ENCODE results near the gene SPSB3.

Gene SPSB3

DNA sequence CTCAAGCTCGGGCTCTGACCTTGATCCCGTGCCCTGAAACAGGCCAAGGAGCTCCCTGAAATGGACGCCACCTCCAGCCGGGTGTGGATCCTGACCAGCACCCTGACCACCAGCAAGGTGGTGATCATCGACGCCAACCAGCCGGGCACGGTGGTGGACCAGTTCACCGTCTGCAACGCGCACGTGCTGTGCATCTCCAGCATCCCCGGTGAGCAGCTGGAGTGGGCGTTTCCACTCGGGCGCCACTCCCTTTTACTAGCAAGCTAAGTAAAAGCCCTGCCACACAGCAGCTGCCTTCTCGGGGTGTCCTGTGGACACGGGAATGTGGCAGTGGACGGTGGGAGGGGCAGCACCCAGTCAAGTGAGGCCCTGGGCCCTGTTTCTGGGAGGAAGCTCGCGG, 17.4 kb downstream of the SPSB3 start:
- H3K27me3 ChIP-seq (ENCODE audit: control insufficient read depth in 5 of 5, insufficient read depth in 4 of 5, low read length in 5 of 5) = no peaks in the 10 kb centered on the region
- no peak overlapping the region for H3K9ac ChIP-seq (ENCODE audit: low read length in 5 of 5)
- no peak overlapping the region for H3K4me3 ChIP-seq (ENCODE audit: low read depth in 1 of 5, low read length in 5 of 5)
- no peak overlapping the region for H3K27ac ChIP-seq (ENCODE audit: low read depth, low read length)
- peaks cover 0 to 5% (median 3%) of the 10 kb centered on the region in 5 donors for H3K4me1 ChIP-seq (ENCODE audit: control insufficient read depth in 5 of 5, insufficient read depth in 5 of 5, low read length in 5 of 5)
- H3K36me3 ChIP-seq (ENCODE audit: control insufficient read depth in 5 of 5, insufficient read depth in 5 of 5, low read length in 5 of 5) = peaks cover 0 to 91% (median 84%) of the 10 kb centered on the region in 5 donors
- no peaks in the 10 kb centered on the region for H3K9me3 ChIP-seq (ENCODE audit: control insufficient read depth in 5 of 5, low read length in 5 of 5)

DNA sequence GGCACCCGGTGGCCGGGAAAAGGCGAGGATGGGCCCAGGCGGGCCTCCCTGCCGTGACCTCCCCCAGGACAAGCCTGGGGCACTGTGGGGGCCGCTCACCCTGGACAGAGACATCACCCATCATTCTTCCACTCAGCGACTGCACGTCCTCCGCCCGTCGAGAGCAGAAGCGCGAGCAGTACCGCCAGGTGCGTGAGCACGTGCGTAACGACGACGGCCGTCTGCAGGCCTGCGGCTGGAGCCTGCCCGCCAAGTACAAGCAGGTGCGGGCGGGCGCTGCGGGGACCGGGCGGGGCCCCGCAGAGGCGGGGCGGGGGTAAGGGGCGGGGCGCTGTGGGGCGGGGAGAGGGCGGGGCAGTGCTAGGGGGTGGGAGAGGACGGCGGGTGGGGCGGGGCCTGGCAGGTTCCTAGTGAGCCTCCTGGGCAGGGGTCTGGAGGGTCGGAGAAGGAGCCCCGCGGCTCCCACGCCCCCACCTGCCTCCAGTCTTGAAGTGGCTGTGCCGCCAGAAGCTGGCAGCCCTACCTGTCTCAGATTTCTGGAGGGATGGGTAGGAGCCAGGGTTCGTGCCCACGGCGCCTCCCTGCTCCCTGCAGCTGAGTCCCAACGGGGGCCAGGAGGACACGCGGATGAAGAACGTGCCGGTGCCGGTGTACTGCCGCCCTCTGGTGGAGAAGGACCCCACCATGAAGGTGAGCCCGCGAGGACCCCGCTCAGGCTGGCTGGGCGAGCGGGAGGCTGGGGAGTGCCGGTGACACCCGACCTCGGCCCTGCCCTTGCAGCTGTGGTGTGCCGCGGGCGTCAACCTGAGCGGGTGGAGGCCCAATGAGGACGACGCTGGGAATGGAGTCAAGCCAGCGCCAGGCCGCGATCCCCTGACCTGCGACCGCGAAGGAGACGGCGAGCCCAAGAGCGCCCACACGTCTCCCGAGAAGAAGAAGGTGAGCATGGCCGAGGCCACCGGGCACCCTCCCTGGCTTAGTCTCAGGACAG, 18.6 kb downstream of the SPSB3 start:
- Histone ChIP-seq H3K4me3 (ENCODE audit: low read depth in 1 of 5, low read length in 5 of 5) (no peak overlapping the region), H3K9ac (ENCODE audit: low read length in 5 of 5) (no peak overlapping the region), H3K4me1 (ENCODE audit: control insufficient read depth in 5 of 5, insufficient read depth in 5 of 5, low read length in 5 of 5) (no peaks in the 10 kb centered on the region), H3K36me3 (ENCODE audit: control insufficient read depth in 5 of 5, insufficient read depth in 5 of 5, low read length in 5 of 5) (peaks cover 0 to 97% (median 87%) of the 10 kb centered on the region in 5 donors), H3K9me3 (ENCODE audit: control insufficient read depth in 5 of 5, low read length in 5 of 5) (no peaks in the 10 kb centered on the region), H3K27me3 (ENCODE audit: control insufficient read depth in 5 of 5, insufficient read depth in 4 of 5, low read length in 5 of 5) (no peaks in the 10 kb centered on the region), H3K27ac (ENCODE audit: low read depth, low read length) (no peak overlapping the region)

DNA sequence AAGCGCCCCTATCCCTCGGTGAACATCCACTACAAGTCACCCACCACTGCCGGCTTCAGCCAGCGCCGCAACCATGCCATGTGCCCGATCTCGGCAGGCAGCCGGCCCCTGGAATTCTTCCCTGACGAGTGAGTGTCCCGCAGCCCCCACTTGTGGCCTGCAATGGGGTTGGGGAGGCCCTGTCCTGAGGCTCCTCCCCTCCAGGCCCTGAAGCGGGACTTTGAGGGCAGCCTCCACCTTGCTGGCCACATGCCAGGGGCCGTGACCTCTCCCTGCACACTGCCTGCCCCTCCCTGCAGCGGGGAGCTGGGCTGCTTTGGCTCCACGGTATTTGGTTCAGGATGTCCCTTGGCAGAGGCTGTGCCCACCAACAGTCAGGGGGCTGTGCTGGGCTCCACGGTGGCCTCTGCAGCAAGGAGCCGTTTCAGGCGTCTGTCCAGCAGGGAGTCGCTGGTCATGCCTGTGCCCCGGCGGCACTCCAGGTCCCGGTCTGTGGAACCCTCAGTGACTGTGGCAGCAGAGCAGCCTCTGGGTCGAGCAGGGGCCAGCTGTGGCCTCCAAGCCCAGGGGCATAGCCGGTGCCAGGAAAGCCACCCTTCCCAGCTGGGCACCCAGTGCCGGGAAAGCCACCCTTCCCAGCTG, 19.4 kb downstream of the SPSB3 start:
- H3K9me3 ChIP-seq (ENCODE audit: control insufficient read depth in 5 of 5, low read length in 5 of 5) = no peaks in the 10 kb centered on the region
- no peak overlapping the region for H3K27ac ChIP-seq (ENCODE audit: low read depth, low read length)
- H3K9ac ChIP-seq (ENCODE audit: low read length in 5 of 5) = no peak overlapping the region
- H3K27me3 ChIP-seq (ENCODE audit: control insufficient read depth in 5 of 5, insufficient read depth in 4 of 5, low read length in 5 of 5) = no peaks in the 10 kb centered on the region
- no peak overlapping the region for H3K4me3 ChIP-seq (ENCODE audit: low read depth in 1 of 5, low read length in 5 of 5)
- H3K36me3 ChIP-seq (ENCODE audit: control insufficient read depth in 5 of 5, insufficient read depth in 5 of 5, low read length in 5 of 5) = peaks cover 0 to 97% (median 87%) of the 10 kb centered on the region in 5 donors
- H3K4me1 ChIP-seq (ENCODE audit: control insufficient read depth in 5 of 5, insufficient read depth in 5 of 5, low read length in 5 of 5) = no peaks in the 10 kb centered on the region

DNA sequence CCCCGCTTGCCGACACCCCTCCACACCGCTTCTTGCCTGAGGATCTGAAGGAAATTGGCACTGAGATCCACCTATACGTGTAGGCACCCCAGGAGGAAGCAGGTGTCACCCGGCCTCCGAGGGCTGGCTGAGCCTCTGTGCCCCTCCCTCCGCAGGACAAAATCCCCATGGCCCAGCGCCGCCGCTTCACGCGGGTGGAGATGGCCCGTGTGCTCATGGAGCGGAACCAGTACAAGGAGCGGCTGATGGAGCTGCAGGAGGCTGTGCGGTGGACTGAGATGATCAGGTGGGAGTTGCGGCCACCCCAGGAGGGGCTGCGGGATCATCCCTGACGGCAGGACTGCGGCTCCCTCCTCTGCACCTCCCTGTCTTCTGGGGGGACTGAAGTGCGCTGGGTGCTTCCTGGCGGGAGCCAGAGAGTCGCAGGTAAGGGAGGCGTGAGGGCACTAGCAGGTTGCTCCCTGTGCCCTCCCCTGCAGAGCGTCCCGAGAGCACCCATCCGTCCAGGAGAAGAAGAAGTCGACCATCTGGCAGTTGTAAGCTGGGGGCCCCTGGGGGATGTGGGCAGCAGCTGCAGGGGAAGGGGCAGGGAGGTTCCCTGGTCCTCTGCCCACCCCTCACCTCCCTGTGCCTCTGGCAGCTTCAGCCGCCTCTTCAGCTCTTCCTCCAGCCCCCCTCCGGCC, 20.0 kb downstream of the SPSB3 start:
- no peaks in the 10 kb centered on the region for H3K4me1 ChIP-seq (ENCODE audit: control insufficient read depth in 5 of 5, insufficient read depth in 5 of 5, low read length in 5 of 5)
- H3K9ac ChIP-seq (ENCODE audit: low read length in 5 of 5) = no peak overlapping the region
- no peaks in the 10 kb centered on the region for H3K9me3 ChIP-seq (ENCODE audit: control insufficient read depth in 5 of 5, low read length in 5 of 5)
- no peaks in the 10 kb centered on the region for H3K27me3 ChIP-seq (ENCODE audit: control insufficient read depth in 5 of 5, insufficient read depth in 4 of 5, low read length in 5 of 5)
- H3K4me3 ChIP-seq (ENCODE audit: low read depth in 1 of 5, low read length in 5 of 5) = no peak overlapping the region
- H3K36me3 ChIP-seq (ENCODE audit: control insufficient read depth in 5 of 5, insufficient read depth in 5 of 5, low read length in 5 of 5) = peaks cover 0 to 97% (median 87%) of the 10 kb centered on the region in 5 donors
- H3K27ac ChIP-seq (ENCODE audit: low read depth, low read length) = no peak overlapping the region

DNA sequence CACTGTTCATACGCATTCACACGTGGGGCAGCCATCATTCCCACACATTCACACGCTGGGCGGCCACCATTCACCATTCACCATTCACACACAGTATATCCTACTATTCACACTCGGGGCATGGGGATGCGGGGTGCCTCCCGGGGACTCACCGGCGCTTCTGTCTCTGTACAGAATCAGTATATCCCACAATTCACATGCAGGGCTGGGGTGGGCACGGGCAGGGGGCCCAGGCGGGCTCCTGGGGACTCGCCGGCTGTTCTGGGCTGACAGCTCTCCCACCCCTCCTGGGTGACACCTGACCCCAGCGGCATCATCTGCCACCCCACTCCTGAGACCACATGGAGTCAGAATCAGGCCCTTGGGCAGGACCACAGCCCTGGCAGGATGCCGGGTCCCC, 20.6 kb downstream of the SPSB3 start:
- Histone ChIP-seq H3K27ac (ENCODE audit: low read depth, low read length) (no peak overlapping the region), H3K36me3 (ENCODE audit: control insufficient read depth in 5 of 5, insufficient read depth in 5 of 5, low read length in 5 of 5) (peaks cover 0 to 94% (median 83%) of the 10 kb centered on the region in 5 donors), H3K9me3 (ENCODE audit: control insufficient read depth in 5 of 5, low read length in 5 of 5) (no peaks in the 10 kb centered on the region), H3K4me1 (ENCODE audit: control insufficient read depth in 5 of 5, insufficient read depth in 5 of 5, low read length in 5 of 5) (no peaks in the 10 kb centered on the region), H3K9ac (ENCODE audit: low read length in 5 of 5) (no peak overlapping the region), H3K4me3 (ENCODE audit: low read depth in 1 of 5, low read length in 5 of 5) (no peak overlapping the region), H3K27me3 (ENCODE audit: control insufficient read depth in 5 of 5, insufficient read depth in 4 of 5, low read length in 5 of 5) (no peaks in the 10 kb centered on the region)

DNA sequence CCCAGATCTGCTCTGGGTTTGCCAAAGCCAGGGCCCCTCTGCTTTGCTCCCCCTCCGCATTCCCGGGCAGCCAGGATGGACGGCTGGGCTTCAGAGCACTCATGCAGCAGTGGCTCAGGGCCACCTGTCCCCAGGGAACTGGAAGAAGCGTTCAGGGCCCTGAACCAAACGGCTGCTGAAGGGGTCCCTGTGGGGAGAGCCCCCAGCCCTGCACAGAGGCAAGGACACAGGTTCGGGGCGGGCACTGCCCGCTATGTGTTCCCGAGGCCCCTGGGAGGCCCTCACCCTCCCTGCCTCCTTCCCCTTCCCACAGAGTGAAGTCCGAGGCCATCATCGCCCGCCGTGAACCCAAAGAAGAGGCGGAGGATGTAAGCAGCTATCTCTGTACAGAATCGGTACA, 21.5 kb downstream of the SPSB3 start:
- H3K9me3 ChIP-seq (ENCODE audit: control insufficient read depth in 5 of 5, low read length in 5 of 5) = no peaks in the 10 kb centered on the region
- H3K9ac ChIP-seq (ENCODE audit: low read length in 5 of 5) = no peak overlapping the region
- H3K4me3 ChIP-seq (ENCODE audit: low read depth in 1 of 5, low read length in 5 of 5) = no peak overlapping the region
- no peaks in the 10 kb centered on the region for H3K27me3 ChIP-seq (ENCODE audit: control insufficient read depth in 5 of 5, insufficient read depth in 4 of 5, low read length in 5 of 5)
- peaks cover 0 to 90% (median 78%) of the 10 kb centered on the region in 5 donors for H3K36me3 ChIP-seq (ENCODE audit: control insufficient read depth in 5 of 5, insufficient read depth in 5 of 5, low read length in 5 of 5)
- no peak overlapping the region for H3K27ac ChIP-seq (ENCODE audit: low read depth, low read length)
- H3K4me1 ChIP-seq (ENCODE audit: control insufficient read depth in 5 of 5, insufficient read depth in 5 of 5, low read length in 5 of 5) = no peaks in the 10 kb centered on the region

DNA sequence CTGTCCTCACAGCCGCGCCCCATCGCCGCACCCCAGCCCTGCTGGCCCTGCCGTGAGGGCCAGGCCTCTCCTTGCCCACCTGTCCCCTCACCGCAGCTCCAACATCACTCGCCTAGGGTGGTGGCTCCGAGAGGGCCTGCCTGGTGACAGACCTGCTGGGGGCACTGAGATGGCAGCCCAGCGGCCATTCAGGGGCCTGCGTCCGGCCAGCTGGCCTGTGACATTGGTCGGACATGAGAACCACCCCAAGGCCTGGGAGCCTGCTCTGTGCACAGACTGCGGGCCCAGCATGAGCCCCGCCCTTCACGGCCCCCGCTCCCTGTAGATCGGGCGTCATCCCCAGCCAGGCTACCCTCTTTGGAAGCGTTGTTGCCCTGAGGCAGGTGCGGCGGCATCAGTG, 22.9 kb downstream of the SPSB3 start:
- Histone ChIP-seq H3K9me3 (ENCODE audit: control insufficient read depth in 5 of 5, low read length in 5 of 5) (no peaks in the 10 kb centered on the region), H3K4me1 (ENCODE audit: control insufficient read depth in 5 of 5, insufficient read depth in 5 of 5, low read length in 5 of 5) (no peaks in the 10 kb centered on the region), H3K9ac (ENCODE audit: low read length in 5 of 5) (no peak overlapping the region), H3K27ac (ENCODE audit: low read depth, low read length) (no peak overlapping the region), H3K27me3 (ENCODE audit: control insufficient read depth in 5 of 5, insufficient read depth in 4 of 5, low read length in 5 of 5) (no peaks in the 10 kb centered on the region), H3K4me3 (ENCODE audit: low read depth in 1 of 5, low read length in 5 of 5) (no peak overlapping the region), H3K36me3 (ENCODE audit: control insufficient read depth in 5 of 5, insufficient read depth in 5 of 5, low read length in 5 of 5) (peaks cover 0 to 89% (median 69%) of the 10 kb centered on the region in 5 donors)

DNA sequence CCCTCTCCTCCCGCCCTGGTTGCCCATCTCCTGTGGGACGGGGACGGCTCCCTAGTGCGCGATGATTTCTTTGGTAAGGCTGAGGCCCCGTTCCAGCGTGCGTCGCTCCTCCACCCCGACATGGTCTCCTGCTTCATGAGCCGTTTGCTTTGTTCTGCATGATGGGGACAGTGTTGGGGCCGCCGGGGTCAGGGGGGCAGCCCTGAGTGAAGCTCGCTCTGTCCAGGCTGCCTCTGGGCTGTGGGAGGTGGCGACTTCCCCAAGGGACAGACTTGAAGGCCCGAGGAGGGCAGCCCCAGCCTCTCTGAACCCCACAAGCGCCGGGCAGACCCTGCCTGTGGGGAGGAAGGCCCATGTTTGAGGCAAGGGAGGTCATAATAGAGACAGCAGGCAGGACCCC, 23.4 kb downstream of the SPSB3 start:
- no peaks in the 10 kb centered on the region for H3K9me3 ChIP-seq (ENCODE audit: control insufficient read depth in 5 of 5, low read length in 5 of 5)
- no peak overlapping the region for H3K9ac ChIP-seq (ENCODE audit: low read length in 5 of 5)
- H3K27ac ChIP-seq (ENCODE audit: low read depth, low read length) = no peak overlapping the region
- H3K4me1 ChIP-seq (ENCODE audit: control insufficient read depth in 5 of 5, insufficient read depth in 5 of 5, low read length in 5 of 5) = no peaks in the 10 kb centered on the region
- H3K36me3 ChIP-seq (ENCODE audit: control insufficient read depth in 5 of 5, insufficient read depth in 5 of 5, low read length in 5 of 5) = peaks cover 0 to 89% (median 67%) of the 10 kb centered on the region in 5 donors
- H3K27me3 ChIP-seq (ENCODE audit: control insufficient read depth in 5 of 5, insufficient read depth in 4 of 5, low read length in 5 of 5) = no peaks in the 10 kb centered on the region
- no peak overlapping the region for H3K4me3 ChIP-seq (ENCODE audit: low read depth in 1 of 5, low read length in 5 of 5)

DNA sequence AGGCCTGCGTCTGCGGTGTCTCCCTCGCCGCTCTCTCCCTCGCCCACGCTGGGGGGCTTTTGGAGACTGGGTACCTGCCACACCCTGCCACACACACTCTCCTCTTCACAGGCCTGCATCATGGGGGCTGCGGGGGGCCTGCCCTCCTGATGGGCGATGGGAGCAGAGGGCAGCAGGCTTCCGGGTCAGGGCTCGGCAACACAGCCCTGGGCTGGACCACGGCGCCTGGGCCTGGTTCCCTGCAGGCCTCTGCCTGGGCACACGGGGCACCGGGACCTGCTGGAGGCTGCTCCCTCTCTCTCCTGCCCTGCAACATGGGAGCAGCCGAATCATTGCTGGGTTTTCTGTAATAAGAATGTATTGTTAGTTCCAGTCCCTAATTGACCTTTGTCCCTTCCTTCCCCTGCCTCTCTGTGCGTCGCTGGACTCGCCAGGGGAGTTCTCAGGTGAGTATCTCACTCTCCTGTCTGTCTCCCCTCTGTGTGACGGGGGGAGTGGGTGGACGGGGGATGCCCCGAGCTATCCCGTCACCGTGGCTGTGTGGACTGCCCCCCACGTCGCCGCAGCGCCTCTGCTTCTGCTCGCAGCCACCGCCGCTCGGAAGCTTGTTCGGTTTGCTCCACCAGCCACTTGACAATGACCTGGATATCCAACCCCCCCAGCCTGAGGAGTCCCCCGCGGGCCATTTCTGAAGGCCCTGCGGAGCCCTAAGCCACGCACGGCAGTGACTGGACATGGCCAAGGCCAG, 24.5 kb downstream of the SPSB3 start:
- Histone ChIP-seq H3K4me1 (ENCODE audit: control insufficient read depth in 5 of 5, insufficient read depth in 5 of 5, low read length in 5 of 5) (no peaks in the 10 kb centered on the region), H3K4me3 (ENCODE audit: low read depth in 1 of 5, low read length in 5 of 5) (no peak overlapping the region), H3K27me3 (ENCODE audit: control insufficient read depth in 5 of 5, insufficient read depth in 4 of 5, low read length in 5 of 5) (no peaks in the 10 kb centered on the region), H3K27ac (ENCODE audit: low read depth, low read length) (no peak overlapping the region), H3K9me3 (ENCODE audit: control insufficient read depth in 5 of 5, low read length in 5 of 5) (no peaks in the 10 kb centered on the region), H3K9ac (ENCODE audit: low read length in 5 of 5) (no peak overlapping the region), H3K36me3 (ENCODE audit: control insufficient read depth in 5 of 5, insufficient read depth in 5 of 5, low read length in 5 of 5) (peaks cover 0 to 85% (median 63%) of the 10 kb centered on the region in 5 donors)
